SHP77 (cell line): ENCODE data around the gene TMEM132A.
A peak's percentile ranks its signal among the peaks of the same experiment; 100 is the strongest.

Source experiments
- DNase-seq, 2 experiments: peaks; one replicate each; lab custom pipeline; 2025; lab: John Stamatoyannopoulos, UW

The TMEM132A gene

DNA sequence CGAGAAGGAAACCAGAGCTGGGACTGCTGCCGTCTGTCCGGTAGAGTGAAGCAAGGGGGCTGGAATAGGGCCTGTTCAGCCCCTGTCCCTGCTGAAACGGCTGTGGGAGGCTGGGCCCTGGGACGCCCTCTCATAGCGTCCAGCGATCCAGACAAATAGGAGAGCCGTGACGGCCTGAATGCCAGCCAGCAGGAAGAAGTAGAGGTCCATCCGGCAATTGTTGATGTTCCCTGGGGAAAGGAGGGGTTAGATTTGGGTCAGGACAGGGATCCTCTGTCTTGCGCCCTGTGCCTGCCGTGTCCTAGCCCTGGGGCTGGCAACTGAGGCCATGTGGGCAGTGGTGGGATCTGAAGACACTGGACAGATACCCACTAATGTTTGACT lies 12.9 kb downstream of the TMEM132A start:
- DNase-seq: no peak

DNA sequence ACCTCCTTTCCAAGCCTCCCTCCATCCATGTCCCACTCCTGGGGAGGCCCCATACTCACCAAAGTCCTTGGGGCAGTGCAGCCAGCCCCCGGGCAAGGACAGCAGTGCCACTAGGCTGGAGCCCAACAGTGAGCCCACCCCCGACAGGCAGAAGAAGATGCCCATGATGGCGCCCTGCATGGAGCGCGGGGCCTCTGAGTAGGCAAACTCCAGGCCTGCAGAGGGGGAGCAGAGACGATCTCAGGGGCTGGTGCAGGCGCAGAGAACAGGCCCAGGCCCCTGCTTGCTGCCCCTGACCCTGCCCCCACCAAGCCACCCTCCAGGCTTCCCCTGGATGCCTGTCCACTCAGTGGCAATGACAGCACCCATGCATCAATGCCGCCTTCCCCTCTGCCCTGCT lies 13.6 kb downstream of the TMEM132A start:
- no peak for DNase-seq

DNA sequence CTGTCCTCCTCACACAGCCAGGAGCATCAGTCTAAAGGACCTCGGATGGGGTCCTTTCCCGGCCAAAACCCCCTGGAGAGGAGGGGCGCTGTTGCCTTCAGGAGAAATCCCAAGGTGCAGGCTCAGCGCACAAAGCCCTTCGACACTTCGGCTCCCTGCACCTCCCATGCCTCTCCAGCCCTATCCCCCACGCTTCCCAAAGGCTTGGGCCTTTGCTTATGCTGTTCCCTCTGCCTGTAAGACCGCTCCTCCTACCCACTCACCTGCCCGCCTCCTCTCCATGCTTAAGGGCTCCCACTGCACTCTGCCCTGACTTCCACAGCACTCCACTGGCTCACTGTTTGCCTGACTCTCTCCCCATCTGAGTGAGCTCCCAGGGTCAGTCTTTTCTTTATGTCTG lies 14.2 kb downstream of the TMEM132A start:
- no peak for DNase-seq

DNA sequence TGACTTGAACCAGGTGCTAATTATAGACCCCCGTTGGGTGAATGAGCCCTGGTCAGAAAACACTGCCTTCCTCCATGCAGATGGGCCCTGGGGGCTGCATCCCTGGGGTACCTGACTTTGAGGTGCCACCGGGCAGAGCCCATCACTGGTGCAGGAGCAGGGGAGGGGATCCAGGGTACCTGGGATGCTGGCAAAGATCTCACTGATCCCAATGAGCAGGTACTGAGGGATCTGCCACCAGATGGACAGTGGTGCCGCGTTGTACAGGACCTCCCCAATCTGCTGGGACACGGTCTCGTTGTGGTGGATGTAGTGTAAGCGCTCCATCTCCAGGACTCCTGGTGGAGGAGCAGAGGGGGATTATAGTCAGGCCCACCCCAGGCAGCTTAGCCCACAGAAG lies 15.0 kb downstream of the TMEM132A start:
- no peak for DNase-seq

DNA sequence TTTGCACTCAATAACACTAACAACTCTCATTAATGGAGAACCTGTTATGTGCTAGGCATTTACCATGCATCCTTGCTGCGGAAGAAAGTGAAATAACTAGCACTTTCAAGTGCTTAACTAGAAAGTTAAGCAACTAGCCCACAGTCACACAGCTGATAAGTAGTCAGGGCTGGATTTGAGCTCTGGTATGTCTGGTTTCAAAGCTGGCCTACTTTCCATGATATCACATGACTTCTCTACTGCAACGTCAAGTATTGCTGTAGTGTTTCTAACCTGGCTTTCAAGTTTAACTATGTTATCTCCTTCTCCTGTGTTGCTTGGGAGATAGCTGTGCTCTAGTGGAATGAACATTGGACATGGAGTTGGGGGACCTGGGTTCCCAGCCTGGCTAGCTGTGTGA lies 15.6 kb downstream of the TMEM132A start:
- no peak for DNase-seq

DNA sequence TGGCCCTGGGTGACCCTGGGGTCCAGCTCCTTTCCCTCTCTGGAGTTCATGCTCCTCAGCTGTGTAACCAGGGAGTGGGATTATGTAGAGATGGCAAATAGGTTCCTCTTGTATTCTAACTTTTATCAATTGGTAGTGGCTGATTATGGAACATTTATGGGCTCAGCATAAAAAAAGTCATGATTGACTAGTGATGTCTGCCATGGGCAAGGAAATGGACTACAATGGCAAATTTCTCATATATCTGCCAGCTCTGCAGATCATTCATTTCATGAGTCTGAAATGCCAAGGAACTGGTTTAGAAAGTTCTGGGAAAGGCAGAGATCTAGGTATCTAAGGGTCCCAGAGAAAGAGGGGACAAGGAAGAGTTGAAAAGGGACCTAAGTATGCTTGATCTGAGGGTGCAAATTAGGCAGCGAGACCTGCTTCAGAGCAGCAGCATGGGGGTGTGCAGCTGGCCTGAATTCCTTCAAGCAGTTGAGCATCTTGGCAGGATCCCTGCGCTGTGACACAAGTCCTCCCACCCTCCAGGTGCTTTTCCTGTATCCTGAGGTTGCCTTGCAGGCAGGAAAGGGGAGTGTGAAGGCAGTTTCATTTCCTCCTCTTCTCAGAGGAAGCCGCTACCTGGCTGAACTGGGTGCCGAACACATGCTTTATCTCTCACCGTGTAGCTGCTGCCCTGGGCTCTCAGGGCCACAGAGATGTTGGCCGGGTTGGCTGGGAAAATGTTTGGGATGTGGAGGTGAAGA lies 17.3 kb downstream of the TMEM132A start:
- DNase-seq: no peak

DNA sequence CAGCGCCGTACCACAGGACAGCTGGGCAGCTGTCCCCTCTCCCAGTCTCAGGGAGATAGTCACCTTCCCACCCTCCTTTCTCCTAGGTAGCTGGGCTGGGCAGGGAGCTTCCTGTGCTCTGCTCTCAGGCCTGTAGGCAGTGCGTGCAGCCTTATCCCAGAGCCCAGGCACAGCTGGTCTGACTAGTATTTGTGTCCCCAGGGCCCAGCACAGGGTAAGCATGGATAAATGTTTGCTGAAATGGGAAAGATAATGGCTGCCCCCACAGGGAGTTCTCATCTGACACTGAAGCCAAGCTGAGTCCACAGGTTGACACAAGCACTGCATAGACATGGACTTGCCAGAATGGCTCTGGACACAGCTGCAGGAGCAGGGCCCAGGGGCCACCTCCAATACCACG lies 18.0 kb downstream of the TMEM132A start:
- no peak for DNase-seq

DNA sequence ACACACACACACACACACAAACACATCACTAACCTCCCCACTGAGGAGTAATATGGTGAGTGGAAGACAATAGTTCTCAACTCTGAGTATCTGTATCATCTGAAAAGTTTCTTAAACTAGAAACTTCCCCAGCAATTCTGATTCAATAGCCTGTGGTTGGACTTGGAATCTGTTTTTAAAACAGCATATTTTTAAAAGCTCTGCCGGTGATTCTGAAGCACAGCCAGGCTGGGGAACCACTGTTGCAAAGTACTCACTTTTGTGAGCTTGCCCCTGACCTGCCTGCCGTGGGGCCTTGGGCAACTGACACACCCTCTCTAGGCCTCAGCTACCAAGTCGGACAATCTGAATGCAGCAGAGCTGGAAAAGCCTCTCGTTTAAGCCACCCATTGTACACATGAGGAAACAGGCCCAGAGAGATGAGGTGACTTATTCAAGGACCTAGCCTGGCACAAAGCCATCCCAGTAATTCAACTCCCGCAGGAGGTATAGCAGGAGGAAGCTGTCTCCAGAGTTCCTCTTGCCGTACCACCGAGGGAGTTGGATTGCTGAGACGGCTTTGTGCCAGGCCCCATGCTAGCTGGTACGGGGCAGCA lies 18.8 kb downstream of the TMEM132A start:
- DNase-seq: peak; percentile 45 to 66

DNA sequence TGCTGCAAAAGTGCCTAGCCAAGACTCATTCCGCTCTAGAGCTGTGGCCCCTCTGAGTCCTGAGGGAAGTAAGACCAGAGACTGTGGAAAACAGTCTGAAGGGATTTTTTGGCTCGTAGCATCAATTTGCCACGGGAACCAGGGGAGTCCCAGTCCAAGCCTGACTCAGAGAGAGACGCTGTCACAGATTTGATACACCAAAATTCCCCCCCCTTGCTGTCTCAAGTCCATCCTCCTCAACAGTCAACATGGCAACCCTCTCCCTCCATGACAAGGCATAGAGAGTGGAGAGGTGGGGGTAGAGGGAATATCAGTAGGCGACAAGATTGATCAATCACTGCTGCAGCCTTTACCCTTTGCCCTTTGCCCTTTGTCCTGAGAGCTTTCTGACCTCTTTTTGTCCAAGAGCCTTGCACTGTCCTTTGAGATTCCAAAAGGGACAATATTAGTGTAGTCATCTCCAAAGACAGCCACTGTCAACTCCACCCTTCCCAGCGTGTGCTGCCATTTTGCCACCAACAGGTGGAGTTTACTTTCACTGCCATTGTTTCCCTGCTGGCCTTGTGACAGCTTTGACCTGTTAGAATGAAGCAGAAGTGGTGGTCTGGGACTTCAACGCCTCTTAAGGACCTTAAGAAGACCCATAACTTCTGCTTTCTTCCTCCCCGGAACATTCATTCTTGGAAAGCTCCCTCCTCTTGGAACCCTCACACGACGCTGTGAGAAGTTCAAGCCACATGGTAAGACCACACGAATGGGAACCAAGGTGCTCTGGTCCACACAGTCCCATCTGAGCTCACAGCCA lies 20.4 kb downstream of the TMEM132A start:
- no peak for DNase-seq

DNA sequence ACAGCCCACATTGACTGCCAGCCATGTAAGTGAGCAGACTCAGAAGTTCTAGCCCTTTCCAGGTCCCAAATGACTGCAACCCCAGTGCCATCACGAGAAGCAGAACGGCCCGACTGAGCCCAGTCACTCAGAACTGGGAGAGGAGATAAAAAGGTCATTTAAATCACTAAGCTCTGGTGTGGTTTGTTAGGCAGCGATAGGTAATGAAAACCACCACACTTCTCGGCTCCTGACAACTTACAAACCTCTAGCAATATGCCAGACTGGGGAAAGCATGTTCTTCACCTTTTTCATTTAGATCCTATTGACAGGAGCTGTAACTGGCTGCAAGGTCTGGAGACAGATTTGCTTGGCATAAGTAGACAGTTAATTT lies 21.0 kb downstream of the TMEM132A start:
- DNase-seq: no peak

DNA sequence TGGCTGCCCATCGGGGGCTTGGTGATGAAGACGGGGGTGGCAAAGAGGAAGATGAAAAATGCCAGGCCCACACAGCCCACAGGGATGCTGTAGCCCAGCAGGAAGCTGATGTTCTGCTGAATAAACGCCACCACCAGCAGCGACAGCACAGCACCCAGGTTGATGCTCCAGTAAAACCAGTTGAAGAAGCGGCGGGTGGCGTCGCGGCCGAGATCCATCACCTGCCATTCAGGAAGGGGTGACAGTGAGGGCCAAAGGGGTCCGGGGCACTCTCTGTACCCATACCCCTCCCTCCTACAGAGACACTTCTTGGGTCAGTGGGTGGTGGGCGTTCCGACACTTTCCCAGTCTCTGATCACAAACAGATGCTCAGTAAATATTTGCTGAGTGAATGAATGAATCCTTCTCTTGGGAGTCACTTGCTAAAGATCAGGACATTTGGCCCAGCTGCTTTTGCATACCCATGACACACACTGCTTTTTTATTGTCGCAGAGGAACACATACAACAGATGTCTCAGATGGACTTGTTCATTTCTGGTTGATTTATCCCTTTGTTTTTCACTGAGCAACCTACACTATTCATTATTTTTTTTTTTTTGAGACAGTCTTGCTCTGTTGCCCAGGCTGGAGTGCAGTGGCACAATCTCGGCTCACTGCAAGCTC lies 22.5 kb downstream of the TMEM132A start:
- DNase-seq: peak in 1 of 2 experiments; percentile 24

DNA sequence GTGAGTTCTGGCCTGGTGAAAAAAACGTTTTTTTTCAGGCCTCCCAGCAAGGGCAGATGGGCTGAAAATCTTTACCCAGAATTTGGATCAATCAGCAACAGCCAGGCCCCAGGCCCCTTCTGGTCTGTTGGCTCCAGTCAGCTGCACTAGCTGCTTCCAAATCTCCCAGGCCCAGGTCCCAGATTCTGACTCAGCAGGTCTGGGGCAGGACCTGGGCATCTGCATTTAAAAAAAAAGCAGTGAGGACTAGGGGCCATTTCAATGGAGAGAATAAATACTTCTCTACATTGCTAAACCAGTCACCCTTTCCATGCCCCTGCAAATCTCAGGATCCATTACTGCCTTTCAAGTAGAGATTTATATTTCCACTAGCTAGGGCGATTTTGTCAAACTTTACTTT lies 23.4 kb downstream of the TMEM132A start:
- DNase-seq: no peak

DNA sequence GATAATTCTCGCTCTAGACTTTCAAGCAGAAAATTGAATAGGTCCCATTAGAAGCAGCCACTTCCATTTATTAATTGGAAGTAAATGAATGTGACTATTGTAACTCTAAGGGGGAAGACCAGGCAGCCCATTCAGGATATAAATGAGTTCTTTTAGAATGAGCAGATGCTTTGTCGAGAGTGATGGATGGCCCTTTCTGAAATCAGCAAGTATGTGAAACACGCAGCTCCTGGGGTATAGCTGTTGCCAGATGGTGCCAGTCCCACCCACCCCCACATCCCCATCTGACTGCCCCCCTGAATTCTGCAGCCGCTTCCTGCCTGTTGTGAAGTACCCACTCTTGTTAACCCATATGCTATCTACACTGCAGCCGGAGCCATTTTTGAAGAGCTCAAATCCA lies 24.0 kb downstream of the TMEM132A start:
- DNase-seq: no peak

DNA sequence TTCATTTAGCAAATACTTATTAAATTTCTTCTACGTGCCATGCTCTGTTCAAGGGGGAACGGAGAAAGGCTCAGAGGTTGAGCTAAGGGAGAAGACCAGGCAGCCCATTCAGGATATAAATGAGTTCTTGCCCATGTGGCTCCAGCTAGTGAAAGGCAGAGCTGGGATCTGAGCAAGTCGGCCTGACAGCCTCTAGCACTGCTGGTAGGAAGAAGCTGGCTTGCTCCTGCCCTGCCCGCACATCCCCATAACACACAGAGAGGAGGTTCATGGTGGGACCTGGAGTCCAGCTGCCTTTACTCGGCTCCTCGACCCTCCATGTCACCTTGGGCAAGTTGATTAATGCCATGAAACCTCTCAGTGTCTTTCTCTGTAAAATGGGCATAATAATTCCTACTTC lies 25.8 kb downstream of the TMEM132A start:
- no peak for DNase-seq

DNA sequence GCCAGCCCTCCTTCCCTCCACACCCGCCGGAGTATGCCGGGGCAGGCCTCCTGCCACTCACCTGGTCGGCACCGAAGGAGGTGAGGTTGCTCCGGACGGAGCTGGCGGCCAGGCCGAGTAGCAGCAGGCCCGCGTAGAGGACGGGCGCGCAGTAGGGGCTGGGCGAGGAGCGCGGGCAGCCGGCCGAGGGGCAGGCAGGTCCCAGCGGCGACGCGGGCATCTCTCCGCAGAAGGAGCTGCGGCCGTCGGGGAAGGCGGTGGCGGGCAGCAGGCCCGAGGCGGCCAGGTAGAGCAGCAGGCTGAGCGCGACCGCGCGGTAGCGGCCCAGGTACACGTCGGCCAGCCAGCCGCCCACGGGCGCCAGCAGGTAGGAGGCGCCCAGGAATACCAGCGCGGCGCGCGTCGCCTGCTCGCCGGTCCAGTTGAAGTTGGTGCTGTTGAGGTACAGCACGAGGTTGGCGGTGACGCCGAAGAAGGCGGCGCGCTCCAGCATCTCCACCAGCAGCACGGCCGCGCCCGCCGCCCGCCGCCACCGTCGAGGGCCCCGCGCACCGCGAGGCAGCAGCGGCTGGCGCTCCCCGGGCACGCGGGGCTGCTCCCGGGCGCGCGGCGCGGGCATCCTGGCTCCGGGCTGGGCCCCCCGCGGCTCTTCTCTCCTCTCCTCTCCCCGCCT lies 26.8 kb downstream of the TMEM132A start:
- DNase-seq: no peak

DNA sequence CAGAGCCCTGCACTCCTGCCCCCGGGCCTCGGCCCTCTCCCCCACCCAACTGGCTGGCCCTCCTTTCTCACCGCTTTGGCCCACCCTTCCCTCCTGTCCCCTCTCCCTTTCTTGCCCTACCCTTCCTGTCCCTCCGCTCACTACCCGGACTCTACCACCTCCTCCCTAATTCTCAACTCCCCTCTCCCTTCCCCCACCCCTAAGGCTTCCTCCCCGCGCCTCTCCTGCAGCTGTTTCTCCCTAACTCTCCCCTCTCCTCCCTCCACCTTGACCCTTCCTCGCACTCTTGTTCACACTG lies 27.3 kb downstream of the TMEM132A start:
- DNase-seq: no peak

DNA sequence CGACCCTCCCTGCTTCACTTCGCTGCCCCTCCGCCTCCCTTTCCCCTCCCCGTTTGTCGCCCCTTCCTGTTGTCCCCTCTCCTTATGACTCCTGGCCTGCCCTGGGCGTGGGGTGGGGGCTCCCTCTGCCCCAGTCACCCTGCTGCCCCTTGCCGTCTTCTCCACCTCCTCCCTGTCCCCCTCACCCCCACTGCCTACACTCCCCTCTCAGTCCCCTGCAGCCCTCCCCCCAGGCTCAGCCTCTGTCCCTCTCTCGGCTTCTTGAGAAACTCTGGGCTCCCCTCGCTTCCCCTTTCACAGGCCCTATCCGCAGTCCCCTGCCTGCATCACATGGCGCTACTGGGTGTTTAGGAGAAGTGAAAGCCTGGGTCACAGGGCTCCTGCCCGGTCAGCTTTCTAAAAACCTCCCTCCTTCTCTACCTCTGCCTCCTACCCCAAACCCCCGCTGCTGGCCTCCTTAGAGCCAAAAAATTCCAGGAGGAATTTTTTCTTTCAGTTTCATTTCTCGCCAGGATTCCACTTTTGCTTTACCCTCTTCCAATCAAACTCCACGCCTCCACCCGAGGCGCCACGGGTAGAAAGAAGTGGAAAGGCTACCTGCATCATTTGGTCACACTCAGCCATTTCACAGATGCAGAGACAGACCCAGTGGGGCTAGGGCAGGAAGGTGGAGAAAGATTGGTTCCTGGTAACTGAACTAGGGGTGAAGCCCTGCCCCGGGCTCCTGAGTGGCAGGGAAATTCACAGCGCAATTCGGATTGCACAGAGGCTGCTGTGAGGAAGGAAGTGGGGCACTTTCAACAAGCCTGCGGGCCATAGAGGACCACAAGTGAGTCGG lies 27.9 kb downstream of the TMEM132A start, which contains the start of gene SLC15A3:
Gene SLC15A3, minus strand, starts transcription at position 273 of the 838 bp plus-strand sequence. CDS start 625 bp downstream, outside the sequence.
- no peak for DNase-seq

DNA sequence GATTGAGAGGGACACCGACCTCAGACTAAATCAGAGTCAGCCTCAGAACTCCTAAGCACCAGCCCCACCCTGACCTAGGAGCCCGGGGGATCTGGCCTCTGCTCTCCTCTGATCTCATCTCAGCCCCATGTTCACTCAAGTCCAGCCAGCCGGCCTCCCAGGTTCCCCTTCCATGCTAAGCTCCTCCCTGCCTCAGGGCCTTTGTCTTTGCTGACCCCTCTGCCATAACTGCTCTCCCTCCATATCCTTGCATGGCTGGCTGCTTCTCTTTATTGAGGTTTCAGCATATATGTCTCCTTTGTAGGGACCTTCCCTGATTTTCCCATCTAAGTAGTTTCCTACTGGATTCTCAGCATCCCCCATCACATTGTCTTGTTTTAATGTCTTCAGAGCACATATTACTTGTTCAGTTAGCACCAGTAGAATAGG lies 28.5 kb downstream of the TMEM132A start:
- no peak for DNase-seq

DNA sequence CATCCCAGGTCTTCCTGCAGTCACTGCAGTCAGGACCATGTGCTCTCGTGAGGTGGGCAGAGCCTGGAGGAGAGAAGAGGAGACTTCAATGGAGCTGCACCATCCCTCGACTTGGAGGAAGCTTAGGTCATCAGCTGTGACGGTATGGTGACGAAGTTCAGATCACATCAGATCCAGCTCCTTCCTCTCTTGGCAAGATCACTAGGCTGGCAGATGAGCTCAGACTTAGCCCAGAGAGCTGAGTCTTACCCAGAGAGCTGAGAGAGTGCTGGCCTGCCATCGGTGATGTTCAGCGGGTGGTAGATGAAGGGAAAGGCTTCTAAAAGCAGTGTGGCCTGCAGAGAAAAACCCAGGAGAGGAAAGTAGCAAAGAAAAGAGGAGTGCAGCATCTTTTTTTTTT lies 29.5 kb downstream of the TMEM132A start:
- no peak for DNase-seq

DNA sequence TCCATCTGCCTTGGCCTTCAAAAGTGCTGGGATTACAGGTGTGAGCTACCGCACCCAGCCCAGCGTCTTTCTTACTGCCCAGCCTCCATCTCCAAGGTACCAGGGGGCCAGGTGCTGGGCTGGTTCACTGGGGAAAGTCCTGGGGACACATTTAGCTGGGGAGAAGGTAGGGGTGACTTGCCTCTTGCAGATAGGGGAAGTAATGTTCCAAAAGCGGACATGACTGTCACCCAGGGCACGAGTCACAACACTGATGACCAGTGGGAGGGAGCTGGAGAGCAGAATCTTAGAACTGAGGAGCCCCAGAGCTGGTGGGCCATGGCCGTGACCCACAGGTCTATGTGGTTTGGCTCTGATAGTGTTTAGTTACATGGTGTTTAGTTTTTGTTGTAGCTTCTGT lies 30.2 kb downstream of the TMEM132A start:
- no peak for DNase-seq

DNA sequence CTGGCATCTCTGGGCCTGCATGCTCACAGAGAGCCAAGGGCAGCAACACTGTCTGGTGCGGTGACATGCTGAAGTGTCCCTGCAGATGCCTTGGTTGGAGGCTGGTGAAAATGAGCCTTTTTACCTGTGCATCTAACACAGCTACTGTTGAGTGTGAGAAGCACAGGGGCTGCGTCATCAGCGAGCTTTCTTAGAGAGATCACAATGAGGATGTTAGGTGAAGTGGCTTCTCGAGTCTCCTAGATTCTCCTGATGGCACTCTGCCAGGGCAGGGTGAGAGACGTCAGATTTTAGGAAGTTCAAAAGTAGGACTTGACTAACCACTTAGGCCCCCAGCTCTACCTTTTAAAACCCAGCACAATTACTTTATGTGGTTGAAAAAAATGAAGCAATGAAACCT lies 31.3 kb downstream of the TMEM132A start:
- no peak for DNase-seq
